Loucy (cell line): ENCODE measurements around the gene ST6GALNAC4.

ENCODE experiments used
- H2AFZ ChIP-seq: fragments of 200-600 bp; sonication (generic); 2 replicates; pipeline ENCODE4 v1.6.0; 2016; ENCODE audit warnings: antibody characterized with exemption, mild to moderate bottlenecking, low read length, moderate library complexity
- H3F3A ChIP-seq: fragments of 200-600 bp; 2 replicates; pipeline ENCODE4 v1.6.0; 2016; ENCODE audit warnings: antibody characterized with exemption, low read depth, mild to moderate bottlenecking
- H3K27me3 ChIP-seq: fragments of 200-600 bp; sonication (generic); 2 replicates; pipeline ENCODE4 v1.6.1; 2014; ENCODE audit warnings: low read length, mild to moderate bottlenecking; ENCODE audit not compliant: insufficient read depth, poor library complexity, severe bottlenecking
- H3K36me3 ChIP-seq: fragments of 200-600 bp; sonication (generic); 2 replicates; pipeline ENCODE4 v1.6.1; 2016; ENCODE audit warnings: low read length; ENCODE audit not compliant: insufficient read depth
- H3K4me1 ChIP-seq: fragments of 200-600 bp; sonication (generic); 2 replicates; pipeline ENCODE4 v1.5.1; 2014; ENCODE audit warnings: low read length, mild to moderate bottlenecking; ENCODE audit not compliant: insufficient read depth, poor library complexity, severe bottlenecking
- H3K4me2 ChIP-seq: fragments of 200-600 bp; sonication (generic); 2 replicates; pipeline ENCODE4 v1.6.0; 2014; ENCODE audit warnings: antibody characterized with exemption, low read length, low read depth, mild to moderate bottlenecking; ENCODE audit not compliant: poor library complexity, severe bottlenecking
- H3K4me3 ChIP-seq: fragments of 200-600 bp; sonication (generic); 2 replicates; pipeline ENCODE4 v1.5.1; 2014; ENCODE audit warnings: low read length, mild to moderate bottlenecking, mixed read lengths; ENCODE audit not compliant: poor library complexity, severe bottlenecking
- H3K79me2 ChIP-seq: fragments of 200-600 bp; sonication (generic); 2 replicates; pipeline ENCODE4 v1.6.1; 2014; ENCODE audit warnings: low read length; ENCODE audit not compliant: insufficient read depth
- H3K9ac ChIP-seq: fragments of 200-600 bp; sonication (generic); 2 replicates; pipeline ENCODE4 v1.6.0; 2014; ENCODE audit warnings: mild to moderate bottlenecking, low read depth, low read length, moderate library complexity; ENCODE audit not compliant: poor library complexity, severe bottlenecking
- H3K9me2 ChIP-seq: fragments of 200-600 bp; sonication (generic); replicated peaks from 2 replicates; pipeline ENCODE4 v1.6.1; 2016; ENCODE audit warnings: low read depth, low read length, mixed read lengths
- H3K9me3 ChIP-seq: fragments of 200-600 bp; sonication (generic); 2 replicates; pipeline ENCODE4 v1.6.1; 2014; ENCODE audit warnings: mild to moderate bottlenecking, antibody characterized with exemption, low read length, low read depth; ENCODE audit not compliant: insufficient read depth
- H4K20me1 ChIP-seq: fragments of 200-600 bp; sonication (generic); 2 replicates; pipeline ENCODE4 v1.6.0; 2014; ENCODE audit warnings: antibody characterized with exemption, low read length, mild to moderate bottlenecking; ENCODE audit not compliant: insufficient read depth, poor library complexity, severe bottlenecking
- EZH2phosphoT487 ChIP-seq: fragments of 200-600 bp; IDR thresholded peaks from 2 replicates; pipeline ENCODE4 v1.6.1; 2018; ENCODE audit warnings: antibody characterized with exemption, mild to moderate bottlenecking, moderate library complexity, borderline replicate concordance
- TF ChIP-seq, protein P1 (sequence below): fragments of 200-600 bp; sonication (generic); conservative IDR thresholded peaks from 2 replicates; pipeline ENCODE4 v1.5.1; 2014; ENCODE audit warnings: mild to moderate bottlenecking, antibody characterized with exemption, low read length

Gene ST6GALNAC4

DNA sequence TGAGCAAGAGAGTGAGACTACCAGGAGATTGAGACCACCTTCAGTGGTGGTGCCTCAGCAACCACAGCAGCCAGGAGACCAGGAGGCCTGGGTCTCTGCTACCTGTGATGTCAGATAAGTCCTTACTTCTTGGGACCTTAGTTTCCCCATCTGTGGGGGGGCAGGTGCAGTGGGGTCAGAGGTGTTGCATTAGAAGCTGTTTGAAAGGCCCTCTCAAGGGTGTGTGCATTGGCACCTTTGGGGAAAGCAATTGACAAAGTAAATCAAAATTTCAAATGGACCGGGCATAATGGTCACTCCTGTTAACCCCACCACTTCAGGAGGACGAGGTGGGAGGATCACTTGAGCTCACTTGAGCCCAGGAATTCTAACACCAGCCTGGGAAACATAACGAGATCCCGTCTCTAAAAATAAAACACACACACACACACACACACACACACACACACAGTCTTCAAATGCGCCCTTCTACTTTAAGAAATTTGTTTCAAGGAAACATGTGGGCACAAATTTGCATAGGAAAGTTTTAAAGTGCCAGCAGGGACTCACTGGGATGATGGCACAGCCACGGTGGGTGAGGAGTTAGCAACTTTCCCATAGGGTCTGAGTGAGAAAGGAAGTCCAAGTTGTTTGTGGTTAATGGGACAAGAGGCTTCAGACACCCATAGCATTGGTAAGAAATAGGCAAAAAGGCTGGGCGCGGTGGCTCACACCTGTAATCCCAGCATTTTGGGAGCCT, 38.0 kb downstream of the ST6GALNAC4 start:
- no peaks in the 10 kb centered on the region for H3K9me3 ChIP-seq
- no peak overlapping the region for H3K9ac ChIP-seq
- H3K4me2 ChIP-seq = no peak overlapping the region
- no peaks in the 10 kb centered on the region for H4K20me1 ChIP-seq
- H3K4me1 ChIP-seq = peaks cover 2% of the 10 kb centered on the region
- H3F3A ChIP-seq = no peaks in the 10 kb centered on the region
- no peak overlapping the region for H2AFZ ChIP-seq
- no peaks in the 10 kb centered on the region for H3K79me2 ChIP-seq
- no peaks in the 10 kb centered on the region for H3K36me3 ChIP-seq
- no peaks in the 10 kb centered on the region for H3K9me2 ChIP-seq
- no peaks in the 10 kb centered on the region for H3K27me3 ChIP-seq
- H3K4me3 ChIP-seq = no peak overlapping the region
- TF ChIP-seq, protein P1, sequence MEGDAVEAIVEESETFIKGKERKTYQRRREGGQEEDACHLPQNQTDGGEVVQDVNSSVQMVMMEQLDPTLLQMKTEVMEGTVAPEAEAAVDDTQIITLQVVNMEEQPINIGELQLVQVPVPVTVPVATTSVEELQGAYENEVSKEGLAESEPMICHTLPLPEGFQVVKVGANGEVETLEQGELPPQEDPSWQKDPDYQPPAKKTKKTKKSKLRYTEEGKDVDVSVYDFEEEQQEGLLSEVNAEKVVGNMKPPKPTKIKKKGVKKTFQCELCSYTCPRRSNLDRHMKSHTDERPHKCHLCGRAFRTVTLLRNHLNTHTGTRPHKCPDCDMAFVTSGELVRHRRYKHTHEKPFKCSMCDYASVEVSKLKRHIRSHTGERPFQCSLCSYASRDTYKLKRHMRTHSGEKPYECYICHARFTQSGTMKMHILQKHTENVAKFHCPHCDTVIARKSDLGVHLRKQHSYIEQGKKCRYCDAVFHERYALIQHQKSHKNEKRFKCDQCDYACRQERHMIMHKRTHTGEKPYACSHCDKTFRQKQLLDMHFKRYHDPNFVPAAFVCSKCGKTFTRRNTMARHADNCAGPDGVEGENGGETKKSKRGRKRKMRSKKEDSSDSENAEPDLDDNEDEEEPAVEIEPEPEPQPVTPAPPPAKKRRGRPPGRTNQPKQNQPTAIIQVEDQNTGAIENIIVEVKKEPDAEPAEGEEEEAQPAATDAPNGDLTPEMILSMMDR = no peak
- no peak for TF ChIP-seq EZH2phosphoT487

DNA sequence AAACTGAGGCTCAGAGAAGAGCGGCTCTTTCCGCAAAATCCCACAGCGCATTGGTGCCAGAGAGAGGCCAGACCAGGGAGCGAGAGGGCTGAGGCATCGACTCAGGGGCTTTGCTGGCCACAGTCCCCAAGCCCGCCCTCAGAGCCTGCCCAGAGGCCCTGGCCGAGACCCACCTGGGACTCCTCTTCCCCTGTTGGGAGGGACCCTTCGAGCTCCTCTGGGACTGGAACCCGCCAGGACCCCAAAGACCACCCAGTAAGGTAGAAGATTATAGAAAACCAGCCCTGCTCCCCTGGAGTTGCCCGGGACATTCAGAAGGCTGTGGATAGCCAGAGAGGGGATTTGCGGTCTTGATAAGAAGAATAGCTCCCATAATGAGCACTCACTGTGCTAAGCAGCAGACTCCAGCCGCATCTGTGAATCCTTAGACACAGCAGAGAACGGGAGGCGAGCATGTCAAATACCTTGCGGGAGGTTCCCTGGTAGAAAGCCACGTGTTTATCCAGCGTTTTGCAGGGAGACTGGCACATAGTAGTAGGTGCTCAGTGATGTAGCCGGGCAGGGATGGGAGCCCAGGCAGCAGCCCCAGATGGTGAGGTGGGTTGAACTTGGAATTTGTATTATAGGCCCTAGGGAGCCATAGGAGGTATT, 38.7 kb downstream of the ST6GALNAC4 start:
- Histone ChIP-seq H3K4me2 (no peak overlapping the region), H3K79me2 (no peaks in the 10 kb centered on the region), H3K4me1 (no peaks in the 10 kb centered on the region), H4K20me1 (no peaks in the 10 kb centered on the region), H3K4me3 (no peak overlapping the region), H3K9ac (no peak overlapping the region), H3K36me3 (no peaks in the 10 kb centered on the region), H3K9me2 (no peaks in the 10 kb centered on the region), H3K27me3 (no peaks in the 10 kb centered on the region), H3F3A (no peaks in the 10 kb centered on the region), H2AFZ (no peak overlapping the region), H3K9me3 (no peaks in the 10 kb centered on the region)
- TF ChIP-seq, protein P1 = no peak
- no peak for TF ChIP-seq EZH2phosphoT487

DNA sequence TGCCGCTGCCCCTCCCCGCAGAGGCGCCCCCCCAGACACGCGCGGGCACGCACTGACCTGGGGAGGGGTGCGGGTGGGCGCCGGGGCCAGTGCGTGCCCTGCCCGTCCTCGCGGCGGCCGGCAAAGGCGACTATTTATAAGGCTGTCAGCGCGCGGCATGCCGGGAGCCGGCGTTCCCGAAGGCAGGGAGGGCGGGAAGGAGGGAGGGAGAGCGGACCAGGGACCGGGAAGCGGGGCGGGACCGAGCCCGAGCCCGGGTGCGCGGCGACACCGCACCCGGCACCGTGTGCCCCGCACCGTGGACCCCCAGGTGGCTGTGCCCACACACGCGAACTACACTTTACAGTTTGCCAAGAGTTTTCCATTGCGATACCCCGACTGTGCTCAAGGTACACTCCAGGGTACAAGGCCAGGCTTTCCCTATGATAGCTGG, 39.3 kb downstream of the ST6GALNAC4 start, which contains the start of gene AK1:
Gene AK1 (minus strand): TSS at position 110 of the 433 bp plus-strand sequence. CDS start 3,058 bp downstream, outside the sequence.
- Histone ChIP-seq H3K4me2 (no peak within 1 kb of the TSS), H3K4me3 (no peak within 1 kb of the TSS), H4K20me1 (no peaks in the 10 kb centered on the region), H3F3A (no peaks in the 10 kb centered on the region), H3K27me3 (no peaks in the 10 kb centered on the region), H3K9me3 (no peaks in the 10 kb centered on the region), H3K9me2 (no peaks in the 10 kb centered on the region), H3K79me2 (no peaks in the 10 kb centered on the region), H2AFZ (no peak within 1 kb of the TSS), H3K4me1 (no peaks in the 10 kb centered on the region), H3K9ac (no peak within 1 kb of the TSS), H3K36me3 (no peaks in the 10 kb centered on the region)
- TF ChIP-seq EZH2phosphoT487 = no peak
- TF ChIP-seq, protein P1 = no peak
